Breast epithelium (tissue), 3 donors: Measurements from ENCODE around the gene AFG1L.

Source experiments
- CTCF ChIP-seq, 3 donors: fragments of 450-650 bp; IDR thresholded peaks; one replicate each; pipeline ENCODE4 v1.5.1; 2016 to 2017; ENCODE audit warnings: antibody characterized with exemption in 3 of 3, mild to moderate bottlenecking in 3 of 3, moderate library complexity in 3 of 3
- POLR2A ChIP-seq: fragments of 450-650 bp; IDR thresholded peaks from one replicate; pipeline ENCODE4 v1.6.1; 2016; ENCODE audit warnings: antibody characterized with exemption, mild to moderate bottlenecking, moderate library complexity
- POLR2AphosphoS5 ChIP-seq, 3 donors: sonication (generic); formaldehyde crosslinking; IDR thresholded peaks; one replicate each; pipeline ENCODE4 v1.6.1; 2017; ENCODE audit warnings: antibody characterized with exemption in 3 of 3

- no peak for TF ChIP-seq CTCF (IDR thresholded peaks at IDR 0.05)
- TF ChIP-seq POLR2A, result no peak
- TF ChIP-seq POLR2AphosphoS5 (IDR thresholded peaks at IDR 0.05), result no peak
Measured at GRCh38 chr6:108546079-108547049, 251.5 kb downstream of the AFG1L start.
